Stimulated activated CD4-positive, alpha-beta T cell treated with anti-CD3 and anti-CD28 coated beads, TNF-alpha, amount 100 ng/mL, for 48 hours (primary cell): ENCODE results near the gene SLC39A9.

Source experiments
- DNase-seq, 3 donors: peaks; one replicate each; pipeline ENCODE4 v3.0.0-alpha.2; 2020; ENCODE audit warnings: low read depth in 3 of 3

SLC39A9 gene

DNA sequence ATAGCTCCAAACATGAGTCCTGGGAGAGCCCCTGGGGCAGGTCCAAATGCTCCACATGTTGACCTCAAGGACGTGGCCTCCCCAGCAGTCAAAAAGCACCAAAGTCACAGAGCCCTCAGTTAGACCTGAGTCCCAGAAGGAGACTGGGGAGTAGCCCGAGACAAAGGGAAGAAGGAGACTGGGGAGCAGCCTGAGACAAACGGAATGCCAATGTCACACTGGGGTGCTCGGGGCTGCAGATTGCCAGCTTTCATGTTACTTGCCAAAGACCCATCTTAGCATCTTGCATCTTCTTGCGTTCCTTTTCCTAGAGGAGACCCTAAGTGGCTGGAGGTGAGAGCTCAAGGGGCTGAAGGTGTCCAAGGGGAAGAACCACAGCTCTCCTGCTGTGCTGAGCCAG is 100.9 kb downstream of the SLC39A9 start:
- DNase-seq: no peak

DNA sequence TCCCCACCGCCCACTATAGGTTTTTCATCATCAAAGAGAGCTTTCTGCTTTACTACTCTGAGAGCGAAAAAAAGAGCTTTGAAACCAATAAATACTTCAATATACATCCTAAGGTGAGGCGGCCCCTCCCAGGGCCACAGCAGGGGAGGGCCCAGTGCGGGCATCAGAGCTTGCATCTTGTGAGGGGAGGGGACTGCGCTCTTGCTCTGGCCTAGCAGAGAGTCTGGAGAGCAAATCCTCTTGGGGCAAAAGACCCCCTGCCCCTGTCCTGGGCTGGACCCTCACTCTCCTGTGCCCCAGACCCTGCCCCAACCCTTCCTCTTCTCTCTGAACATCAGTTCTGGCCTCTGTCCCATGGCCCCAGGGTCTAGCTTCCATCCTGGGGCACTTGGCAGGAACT is 101.6 kb downstream of the SLC39A9 start:
- no peak for DNase-seq

- DNase-seq: no peak
Observed at GRCh38 chr14:69500736-69501135, 102.2 kb downstream of the SLC39A9 start.

DNA sequence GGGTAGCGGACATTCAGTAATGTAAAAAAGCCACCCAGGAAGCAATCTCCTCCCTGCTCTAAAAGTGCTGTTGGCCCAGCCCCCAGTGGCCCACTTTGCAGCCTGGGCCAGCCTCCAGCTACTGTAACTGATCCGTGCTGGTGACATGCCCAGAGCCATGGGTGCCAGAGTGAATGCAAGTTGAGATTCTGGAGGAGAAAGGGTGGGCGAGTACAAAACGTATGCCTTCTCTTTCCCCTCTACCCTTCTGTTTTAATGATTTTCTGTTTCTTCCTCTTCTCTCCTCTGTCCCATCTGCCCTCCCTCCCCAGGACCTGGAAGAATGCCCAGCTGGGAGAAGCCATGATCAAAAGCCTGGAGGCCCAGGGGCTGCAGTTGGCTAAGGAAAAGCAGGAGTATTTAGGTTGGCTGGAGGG is 102.9 kb downstream of the SLC39A9 start:
- no peak for DNase-seq

DNA sequence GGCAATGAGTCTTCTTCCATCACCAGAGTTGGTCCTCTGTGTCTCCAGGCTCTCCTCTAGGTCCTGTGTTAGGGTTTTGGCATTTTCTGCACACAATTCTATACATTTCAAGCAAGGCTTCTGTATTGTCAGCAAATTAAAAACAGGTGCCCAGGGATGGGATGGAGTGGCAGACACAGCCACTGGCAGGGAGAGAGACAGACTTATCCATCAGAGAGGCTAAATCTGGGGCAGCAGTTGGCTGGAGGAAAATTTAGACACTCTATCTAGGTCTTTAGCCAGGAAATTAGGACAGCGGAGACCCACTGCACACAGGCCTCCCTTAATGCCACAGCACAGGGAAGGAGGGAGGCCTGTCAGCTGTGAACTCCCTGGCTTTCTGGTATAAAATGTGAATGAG is 106.3 kb downstream of the SLC39A9 start:
- DNase-seq: no peak

- no peak for DNase-seq
Observed at GRCh38 chr14:69505338-69506240, 107.1 kb downstream of the SLC39A9 start.

DNA sequence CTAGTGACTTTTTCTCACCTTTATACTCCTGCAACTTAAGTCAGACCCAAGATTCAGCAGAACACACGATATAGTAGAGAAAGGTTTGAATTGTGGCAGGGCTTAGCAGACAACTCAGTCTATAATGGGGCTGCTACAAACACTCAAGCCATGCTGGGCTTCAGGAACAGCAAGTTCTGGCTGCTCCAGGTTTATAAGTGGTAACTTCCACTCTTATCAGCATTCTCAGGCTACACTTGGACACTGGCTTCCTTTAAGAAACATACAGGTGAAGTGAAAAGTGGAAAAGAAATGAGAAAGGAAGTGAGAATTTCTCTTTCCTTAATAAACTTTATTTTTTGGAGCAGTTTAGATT is 107.7 kb downstream of the SLC39A9 start:
- no peak for DNase-seq
